Coronary artery (tissue), 2 donors: ENCODE data around the gene PVR.

Source experiments
- DNase-seq: peaks from one replicate; pipeline ENCODE4 v3.0.0-alpha.2; 2017; ENCODE audit warnings: low spot score
- H3K27ac ChIP-seq, 2 donors: fragments of 200-600 bp; sonication (generic); one replicate each; pipeline ENCODE4 v1.5.1; 2016 to 2019
- H3K4me3 ChIP-seq: fragments of 200-600 bp; sonication (generic); 2 replicates; pipeline ENCODE4 v1.5.1; 2016; ENCODE audit warnings: mild to moderate bottlenecking, moderate library complexity
- TF ChIP-seq, protein P1 (sequence below): fragments of 200-600 bp; sonication (generic); IDR thresholded peaks from one replicate; pipeline ENCODE4 v1.5.1; 2019; ENCODE audit warnings: antibody characterized with exemption

The PVR gene

DNA sequence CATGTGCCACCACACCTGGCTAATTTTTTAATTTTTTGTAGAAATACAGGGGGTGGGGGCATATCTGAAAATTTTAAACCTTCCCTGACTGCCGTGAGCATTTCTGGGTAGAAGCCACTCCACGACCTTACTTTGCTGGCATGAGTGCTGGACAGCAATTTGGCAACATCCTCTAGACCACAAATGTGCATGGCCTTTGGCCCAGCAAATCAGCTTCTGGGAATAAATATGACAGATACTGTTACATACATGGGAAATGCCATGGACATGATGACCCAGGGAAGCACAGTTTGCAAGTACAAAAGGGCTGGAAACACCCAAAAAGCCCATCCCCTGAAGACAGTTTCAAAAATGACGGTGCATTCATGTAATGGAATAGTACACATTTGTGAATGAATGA, 3.2 kb upstream of the PVR start:
- no peak for DNase-seq
- no peak overlapping the region for H3K4me3 ChIP-seq
- H3K27ac ChIP-seq, result no peak overlapping the region
- TF ChIP-seq, protein P1, sequence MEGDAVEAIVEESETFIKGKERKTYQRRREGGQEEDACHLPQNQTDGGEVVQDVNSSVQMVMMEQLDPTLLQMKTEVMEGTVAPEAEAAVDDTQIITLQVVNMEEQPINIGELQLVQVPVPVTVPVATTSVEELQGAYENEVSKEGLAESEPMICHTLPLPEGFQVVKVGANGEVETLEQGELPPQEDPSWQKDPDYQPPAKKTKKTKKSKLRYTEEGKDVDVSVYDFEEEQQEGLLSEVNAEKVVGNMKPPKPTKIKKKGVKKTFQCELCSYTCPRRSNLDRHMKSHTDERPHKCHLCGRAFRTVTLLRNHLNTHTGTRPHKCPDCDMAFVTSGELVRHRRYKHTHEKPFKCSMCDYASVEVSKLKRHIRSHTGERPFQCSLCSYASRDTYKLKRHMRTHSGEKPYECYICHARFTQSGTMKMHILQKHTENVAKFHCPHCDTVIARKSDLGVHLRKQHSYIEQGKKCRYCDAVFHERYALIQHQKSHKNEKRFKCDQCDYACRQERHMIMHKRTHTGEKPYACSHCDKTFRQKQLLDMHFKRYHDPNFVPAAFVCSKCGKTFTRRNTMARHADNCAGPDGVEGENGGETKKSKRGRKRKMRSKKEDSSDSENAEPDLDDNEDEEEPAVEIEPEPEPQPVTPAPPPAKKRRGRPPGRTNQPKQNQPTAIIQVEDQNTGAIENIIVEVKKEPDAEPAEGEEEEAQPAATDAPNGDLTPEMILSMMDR, result no peak

DNA sequence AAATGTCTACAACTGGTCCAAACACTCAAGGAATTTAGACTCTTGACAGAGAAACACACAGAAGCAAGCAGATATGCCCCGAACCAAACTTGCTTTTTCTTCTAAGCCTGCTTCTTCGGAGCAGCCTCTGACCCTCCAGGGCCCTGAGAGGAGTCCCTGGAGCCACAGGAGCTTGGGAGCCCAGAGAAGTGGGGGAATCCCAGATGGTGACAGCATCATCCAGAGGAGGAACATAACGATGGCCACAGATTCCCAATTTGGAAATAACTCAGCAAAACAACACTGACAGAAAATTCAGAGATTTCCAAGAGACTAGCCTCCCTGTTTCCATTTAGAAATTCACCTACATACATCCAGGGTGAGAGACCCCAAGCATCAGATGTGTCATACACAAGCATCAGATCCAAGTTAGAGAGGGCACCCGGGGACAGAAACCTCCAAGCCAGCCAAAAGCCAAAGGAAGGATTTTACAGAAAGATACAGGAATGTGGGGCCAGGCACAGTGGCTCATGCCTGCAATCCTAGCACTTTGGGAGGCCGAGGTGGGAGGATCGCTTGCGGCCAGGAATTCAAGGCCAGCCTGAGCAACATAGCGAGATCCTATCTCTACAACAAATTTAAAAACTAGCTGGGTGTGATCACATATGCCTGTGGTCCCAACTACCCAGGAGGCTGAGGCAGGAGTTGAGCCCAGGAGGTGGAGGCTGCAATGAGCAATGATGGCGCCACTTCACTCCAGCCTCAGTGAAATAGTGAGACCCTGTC, 2.0 kb upstream of the PVR start:
- Histone ChIP-seq H3K4me3 (no peak overlapping the region), H3K27ac (no peak overlapping the region)
- no peak for DNase-seq
- TF ChIP-seq, protein P1, result no peak

DNA sequence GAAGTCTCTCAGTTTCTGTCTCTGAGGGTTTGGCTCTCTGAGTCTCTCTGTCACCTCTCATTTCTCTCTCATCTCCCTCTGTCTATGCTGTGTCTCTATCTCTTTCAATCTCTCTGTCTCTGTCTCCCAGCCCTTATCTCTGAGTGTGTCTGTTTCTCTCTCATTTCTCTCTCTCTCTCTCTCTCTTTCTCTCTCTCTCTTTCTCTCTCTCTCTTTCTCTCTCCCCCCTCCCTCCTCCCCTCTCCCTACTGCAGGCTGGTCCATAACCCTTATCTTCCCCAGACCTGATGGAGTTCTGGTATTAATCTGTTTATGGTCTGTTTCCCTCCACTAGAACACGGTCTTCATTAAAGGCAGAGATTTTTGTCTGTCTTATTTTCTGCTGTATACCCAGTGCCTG, 1.3 kb upstream of the PVR start:
- no peak overlapping the region for H3K4me3 ChIP-seq
- no peak for DNase-seq
- no peak overlapping the region for H3K27ac ChIP-seq
- TF ChIP-seq, protein P1, result no peak

DNA sequence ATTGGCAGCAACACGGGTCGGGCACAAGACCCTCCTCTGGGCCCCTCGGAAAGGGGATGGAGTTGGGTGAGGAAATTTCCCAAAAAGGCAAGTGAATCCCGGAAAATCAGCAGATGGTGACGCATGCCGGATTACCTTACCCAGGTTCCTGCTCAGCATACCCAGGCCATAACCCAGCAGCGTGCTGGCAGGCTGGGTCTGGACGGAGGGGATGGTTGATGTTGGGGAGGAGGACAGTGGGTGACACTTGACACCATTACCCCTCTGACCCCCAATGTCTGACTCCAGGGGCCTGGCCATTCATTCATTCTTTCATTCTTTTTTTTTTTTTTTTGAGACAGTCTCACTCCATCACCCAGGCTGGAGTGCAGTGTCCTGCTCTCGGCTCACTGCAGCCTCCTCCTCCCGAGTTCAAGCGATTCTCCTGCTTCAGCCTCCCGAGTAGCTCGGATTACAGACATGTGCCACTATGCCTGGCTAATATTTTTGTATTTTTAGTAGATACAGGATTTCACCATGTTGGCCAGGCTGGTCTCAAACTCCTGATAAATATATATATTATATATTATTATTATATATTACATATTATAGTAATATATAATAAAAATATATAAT, 799 bp downstream of the PVR start:
- TF ChIP-seq, protein P1, result no peak
- Histone ChIP-seq H3K27ac (peak overlapping the region; percentile 87 to 92), H3K4me3 (peak overlapping the region; percentile 93)
- no peak for DNase-seq

DNA sequence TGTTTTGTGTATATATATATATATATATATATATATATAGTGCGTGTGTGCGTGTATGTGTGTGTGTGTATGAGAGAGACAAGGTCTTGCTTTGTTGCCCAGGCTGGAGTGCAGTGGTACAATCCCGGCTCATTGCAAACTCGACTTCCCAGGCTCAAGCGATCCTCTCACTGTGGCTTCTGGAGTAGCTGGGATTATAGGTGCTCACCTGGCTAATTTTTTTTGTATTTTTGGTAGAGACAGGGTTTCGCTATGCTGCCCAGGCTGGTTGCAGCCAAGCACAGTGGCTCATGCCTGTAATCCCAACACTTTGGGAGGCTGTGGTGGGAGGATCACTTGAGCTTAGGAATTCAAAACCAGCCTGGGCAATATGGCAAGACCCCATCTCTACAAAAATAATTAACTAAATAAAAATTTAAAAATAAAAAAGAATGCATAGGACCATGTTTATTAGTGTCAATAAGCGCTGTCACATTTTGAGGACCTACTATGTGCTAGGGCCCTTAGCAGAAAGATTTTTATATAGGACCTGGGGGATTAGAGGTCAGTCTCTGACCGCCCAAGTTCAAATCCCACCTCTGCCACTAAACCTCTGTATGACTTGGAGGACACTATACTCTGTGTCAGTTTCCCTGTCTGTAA, 1.8 kb downstream of the PVR start:
- DNase-seq, result no peak
- Histone ChIP-seq H3K4me3 (no peak overlapping the region), H3K27ac (no peak overlapping the region)
- TF ChIP-seq, protein P1, result no peak

DNA sequence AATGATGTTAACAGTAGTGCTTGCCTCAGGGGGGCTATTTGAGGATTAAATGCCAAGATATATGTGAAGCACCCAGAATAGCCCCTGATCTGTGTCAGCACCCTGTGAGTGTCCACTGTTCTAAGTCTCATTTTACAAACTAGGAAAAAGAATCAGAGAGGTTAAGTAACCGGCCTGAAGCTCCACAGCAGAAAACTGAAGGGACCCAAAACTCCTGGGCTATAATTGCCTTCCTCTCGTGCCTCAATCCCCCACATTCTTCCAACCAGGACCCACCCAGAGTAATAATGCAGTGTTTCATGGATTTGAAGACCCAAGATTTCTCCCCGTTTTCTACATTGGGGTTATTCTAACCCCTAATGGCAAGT, 2.3 kb downstream of the PVR start:
- TF ChIP-seq, protein P1, result no peak
- no peak for DNase-seq
- Histone ChIP-seq H3K27ac (no peak overlapping the region), H3K4me3 (no peak overlapping the region)
